Skeletal muscle tissue (tissue), 4 donors: ENCODE measurements around the gene A2M. TPM values are rescaled to one million over a fixed set of nuclear protein-coding genes. Genes with fewer than 3 reads are reported as not detected.

Experiments used
- H3K27ac ChIP-seq: one replicate; pipeline ENCODE4 v1.7.0; 2013; ENCODE audit warnings: mild to moderate bottlenecking, low read depth, low read length, inconsistent platforms
- H3K27me3 ChIP-seq, 3 donors: one replicate each; pipeline ENCODE4 v1.7.0; 2013; ENCODE audit warnings: low read length in 3 of 3; ENCODE audit not compliant: control insufficient read depth in 3 of 3, insufficient read depth in 3 of 3
- H3K36me3 ChIP-seq, 3 donors: one replicate each; pipeline ENCODE4 v1.7.0; 2013; ENCODE audit warnings: low read length in 3 of 3; ENCODE audit not compliant: control insufficient read depth in 3 of 3, insufficient read depth in 3 of 3
- H3K4me1 ChIP-seq, 3 donors: one replicate each; pipeline ENCODE4 v1.7.0; 2013; ENCODE audit warnings: low read length in 3 of 3, mild to moderate bottlenecking in 3 of 3; ENCODE audit not compliant: control insufficient read depth in 3 of 3, insufficient read depth in 3 of 3
- H3K4me3 ChIP-seq, 3 donors: one replicate each; pipeline ENCODE4 v1.7.0; 2013; ENCODE audit warnings: low read length in 3 of 3
- H3K9ac ChIP-seq, 3 donors: one replicate each; pipeline ENCODE4 v1.7.0; 2013; ENCODE audit warnings: low read length in 3 of 3, mild to moderate bottlenecking in 3 of 3, moderate library complexity in 2 of 3, low read depth in 1 of 3
- H3K9me3 ChIP-seq, 3 donors: one replicate each; pipeline ENCODE4 v1.7.0; 2013; ENCODE audit warnings: low read length in 3 of 3; ENCODE audit not compliant: control insufficient read depth in 3 of 3
- total RNA-seq: library from RNA; depleted of rRNA; stranded (reverse); fragments of >200 nt; gene quantifications from one replicate; pipeline ENCODE4 v1.2.3, GENCODE V29; 2014
- donor health status: Osteomylitis.

Gene A2M
- total RNA-seq, 1 donor from 2014 or later: 244 TPM

GRCh38 chr12:9087087-9087835 is 28.5 kb downstream of the A2M start:
- peaks cover 25 to 57% (median 43%) of the 10 kb centered on the region in 3 donors for H3K36me3 ChIP-seq
- H3K27me3 ChIP-seq: no peaks in the 10 kb centered on the region

GRCh38 chr12:9086087-9086486 is 29.6 kb downstream of the A2M start:
- H3K9ac ChIP-seq: no peak overlapping the region
- no peaks in the 10 kb centered on the region for H3K9me3 ChIP-seq
- H3K27ac ChIP-seq: no peak overlapping the region
- H3K4me3 ChIP-seq: no peak overlapping the region
- no peaks in the 10 kb centered on the region for H3K4me1 ChIP-seq
- no peaks in the 10 kb centered on the region for H3K27me3 ChIP-seq
- H3K36me3 ChIP-seq: peaks cover 27 to 55% (median 39%) of the 10 kb centered on the region in 3 donors

More at GRCh38 chr12:9087087-9087835, 28.5 kb downstream of the A2M start:
- Histone ChIP-seq H3K4me3 (no peak overlapping the region), H3K27ac (no peak overlapping the region), H3K4me1 (no peaks in the 10 kb centered on the region), H3K9ac (no peak overlapping the region), H3K9me3 (no peaks in the 10 kb centered on the region)

- no peak overlapping the region for H3K9ac ChIP-seq
- no peak overlapping the region for H3K27ac ChIP-seq
- H3K4me1 ChIP-seq: no peaks in the 10 kb centered on the region
- H3K36me3 ChIP-seq: peaks cover 21 to 44% (median 28%) of the 10 kb centered on the region in 3 donors
- no peaks in the 10 kb centered on the region for H3K27me3 ChIP-seq
- H3K4me3 ChIP-seq: no peak overlapping the region
- no peaks in the 10 kb centered on the region for H3K9me3 ChIP-seq
These were observed 31.3 kb downstream of the A2M start for GRCh38 chr12:9084417-9084816.

- Histone ChIP-seq H3K27ac (no peak overlapping the region), H3K27me3 (no peaks in the 10 kb centered on the region), H3K9ac (no peak overlapping the region), H3K4me1 (no peaks in the 10 kb centered on the region), H3K36me3 (peaks cover 22 to 49% (median 29%) of the 10 kb centered on the region in 3 donors), H3K9me3 (no peaks in the 10 kb centered on the region), H3K4me3 (no peak overlapping the region)
These were observed 31.9 kb downstream of the A2M start for GRCh38 chr12:9083793-9084192.

- peaks cover 30 to 56% (median 34%) of the 10 kb centered on the region in 3 donors for H3K36me3 ChIP-seq
- no peak overlapping the region for H3K9ac ChIP-seq
- H3K9me3 ChIP-seq: no peaks in the 10 kb centered on the region
- no peak overlapping the region for H3K27ac ChIP-seq
- no peaks in the 10 kb centered on the region for H3K4me1 ChIP-seq
- no peaks in the 10 kb centered on the region for H3K27me3 ChIP-seq
- H3K4me3 ChIP-seq: no peak overlapping the region
These were observed 33.9 kb downstream of the A2M start for GRCh38 chr12:9081667-9082427.

GRCh38 chr12:9079883-9080675 is 35.6 kb downstream of the A2M start:
- Histone ChIP-seq H3K4me1 (no peaks in the 10 kb centered on the region), H3K27me3 (no peaks in the 10 kb centered on the region), H3K4me3 (no peak overlapping the region), H3K9me3 (no peaks in the 10 kb centered on the region), H3K27ac (no peak overlapping the region), H3K36me3 (peaks cover 41 to 63% (median 43%) of the 10 kb centered on the region in 3 donors), H3K9ac (no peak overlapping the region)

- no peaks in the 10 kb centered on the region for H3K4me1 ChIP-seq
- H3K36me3 ChIP-seq: peaks cover 47 to 67% (median 48%) of the 10 kb centered on the region in 3 donors
- no peak overlapping the region for H3K4me3 ChIP-seq
- no peak overlapping the region for H3K9ac ChIP-seq
- H3K27ac ChIP-seq: no peak overlapping the region
- no peaks in the 10 kb centered on the region for H3K9me3 ChIP-seq
- no peaks in the 10 kb centered on the region for H3K27me3 ChIP-seq
These were observed 36.6 kb downstream of the A2M start for GRCh38 chr12:9079082-9079481.

GRCh38 chr12:9077152-9078031 is 38.3 kb downstream of the A2M start:
- Histone ChIP-seq H3K9me3 (no peaks in the 10 kb centered on the region), H3K4me1 (no peaks in the 10 kb centered on the region), H3K27ac (no peak overlapping the region), H3K27me3 (no peaks in the 10 kb centered on the region), H3K36me3 (peaks cover 54 to 79% (median 60%) of the 10 kb centered on the region in 3 donors), H3K9ac (no peak overlapping the region), H3K4me3 (no peak overlapping the region)

GRCh38 chr12:9076733-9077132 is 39.0 kb downstream of the A2M start:
- Histone ChIP-seq H3K9ac (no peak overlapping the region), H3K27me3 (no peaks in the 10 kb centered on the region), H3K36me3 (peaks cover 52 to 79% (median 66%) of the 10 kb centered on the region in 3 donors), H3K4me3 (no peak overlapping the region), H3K27ac (no peak overlapping the region), H3K4me1 (no peaks in the 10 kb centered on the region), H3K9me3 (no peaks in the 10 kb centered on the region)
